NCI-H748 (cell line): ENCODE data around the gene TMEM30A.

Experiments
- DNase-seq: peaks from one replicate; lab custom pipeline; 2025; ENCODE audit not compliant: unreplicated experiment; lab: John Stamatoyannopoulos, UW

TMEM30A gene

GRCh38 chr6:75220357-75220756 lies 64.2 kb downstream of the TMEM30A start:
- no peak for DNase-seq

- DNase-seq = no peak
Observed at GRCh38 chr6:75219263-75219662, 65.3 kb downstream of the TMEM30A start.

DNA sequence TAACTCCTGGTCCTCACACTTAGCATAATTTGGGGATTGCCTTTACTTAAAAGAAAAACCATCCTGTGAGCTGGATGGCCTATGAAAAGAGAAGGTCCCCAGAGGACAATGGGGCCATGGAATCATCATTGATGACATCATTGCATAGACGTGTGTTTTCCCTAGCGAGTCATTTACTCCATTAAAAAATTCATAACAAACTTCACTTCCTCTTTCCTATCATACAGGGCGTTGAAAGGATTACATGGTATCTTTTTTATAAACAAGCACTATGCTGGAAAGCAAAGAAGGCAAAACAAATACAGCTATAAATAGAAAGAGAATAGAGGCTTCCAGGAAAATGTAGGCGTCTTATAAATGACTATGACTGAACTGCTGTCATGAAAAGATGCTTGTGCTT lies 67.4 kb downstream of the TMEM30A start:
- no peak for DNase-seq

DNA sequence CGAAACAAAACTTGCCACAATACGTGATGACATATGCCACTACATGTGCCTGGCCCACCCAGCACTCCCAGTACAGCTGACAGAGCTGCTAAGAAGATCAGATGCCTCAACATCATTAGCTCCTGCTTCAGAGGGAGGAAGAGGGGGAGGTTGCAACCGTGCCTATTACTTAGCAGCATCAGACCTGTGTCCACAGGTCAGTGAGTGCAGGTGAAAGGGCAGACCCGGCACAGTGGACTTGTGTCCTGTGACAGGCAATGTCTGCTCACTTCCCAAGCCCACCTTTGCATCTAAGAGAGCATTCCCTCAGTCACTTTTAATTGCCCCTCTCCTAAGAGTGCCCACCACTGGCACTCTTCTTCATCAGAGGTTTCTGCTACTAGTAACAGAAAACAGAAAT lies 69.3 kb downstream of the TMEM30A start:
- DNase-seq = no peak

GRCh38 chr6:75213732-75214131 lies 70.9 kb downstream of the TMEM30A start:
- DNase-seq = no peak

- DNase-seq = no peak
Observed at GRCh38 chr6:75213112-75213511, 71.5 kb downstream of the TMEM30A start.

GRCh38 chr6:75211920-75212590 lies 72.5 kb downstream of the TMEM30A start:
- no peak for DNase-seq

DNA sequence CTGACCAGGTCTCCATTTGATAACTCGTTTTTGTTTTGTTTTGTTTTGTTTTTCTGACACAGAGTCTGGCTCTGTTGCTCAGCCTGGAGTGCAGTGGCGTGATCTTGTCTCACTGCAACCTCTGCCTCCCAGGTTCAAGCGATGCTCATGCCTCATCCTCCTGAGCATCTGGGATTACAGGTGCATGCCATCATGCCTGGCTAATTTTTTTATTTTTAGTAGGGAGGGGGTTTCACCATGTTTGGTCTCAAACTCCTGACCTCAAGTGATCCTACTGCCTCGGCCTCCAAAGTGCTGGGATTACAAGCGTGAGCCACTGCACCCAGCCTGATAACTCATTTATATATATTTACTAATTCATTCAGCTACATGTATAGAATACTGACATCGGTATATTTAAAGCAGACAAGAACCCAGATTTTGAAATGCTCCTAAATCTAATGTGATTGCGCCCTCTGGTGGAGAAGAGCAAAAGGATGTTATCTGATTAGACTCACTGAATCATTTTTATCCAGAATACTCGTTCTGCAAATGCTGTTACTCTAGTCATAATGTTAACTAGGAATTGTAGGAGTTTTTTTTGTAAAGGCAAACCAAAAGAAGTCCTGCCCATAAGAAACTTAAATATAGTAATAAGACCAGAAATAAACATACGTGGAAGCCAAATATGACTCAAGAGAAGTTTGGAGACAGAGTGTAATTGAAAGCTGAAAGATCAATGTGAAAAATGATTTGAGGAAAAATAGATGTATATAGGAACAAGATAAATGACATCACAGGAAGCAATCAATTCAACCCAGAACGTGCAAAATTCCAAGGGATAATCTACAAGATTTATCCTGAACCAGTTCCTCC lies 73.5 kb downstream of the TMEM30A start:
- peak; percentile 68 for DNase-seq

- DNase-seq = no peak
Observed at GRCh38 chr6:75209184-75209723, 75.3 kb downstream of the TMEM30A start.

GRCh38 chr6:75208298-75209183 lies 76.1 kb downstream of the TMEM30A start:
- DNase-seq = peak; percentile 74

DNA sequence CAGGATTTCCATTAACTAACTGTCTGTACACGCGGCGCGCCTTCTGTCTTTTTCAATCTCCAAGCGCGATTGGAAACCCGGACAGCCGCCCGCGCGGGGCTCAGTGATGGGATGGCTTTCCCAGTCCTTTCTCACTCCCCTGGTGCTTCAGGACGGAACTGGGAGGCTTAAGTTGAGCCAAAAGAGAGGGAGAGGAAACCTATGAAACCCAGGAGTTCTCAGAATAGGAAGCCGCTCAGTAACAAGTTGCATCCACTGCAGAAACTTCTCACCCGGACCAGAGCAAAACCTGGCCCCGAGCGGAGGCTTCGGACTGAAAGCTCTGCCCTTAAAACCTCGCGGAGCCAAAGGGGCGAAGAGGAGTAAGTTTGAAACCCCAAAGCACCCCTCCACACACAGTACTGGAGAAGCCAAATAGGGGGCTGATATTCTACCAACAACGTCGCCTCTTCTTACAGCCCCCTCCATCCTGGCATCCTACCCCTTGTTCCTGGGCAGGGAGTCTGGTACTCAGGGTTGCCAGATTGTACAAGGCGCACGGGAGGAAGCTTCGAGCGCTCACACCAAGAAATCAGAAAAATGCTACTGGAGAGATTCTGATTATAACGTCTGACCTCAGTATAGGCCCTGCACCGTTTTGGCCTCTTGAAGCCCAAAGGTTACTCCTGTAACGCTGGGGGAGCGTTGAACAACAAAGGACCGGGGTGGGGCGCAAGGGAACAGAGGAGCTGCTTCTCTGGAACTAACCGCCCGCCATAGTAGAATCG lies 77.8 kb downstream of the TMEM30A start:
- no peak for DNase-seq

DNA sequence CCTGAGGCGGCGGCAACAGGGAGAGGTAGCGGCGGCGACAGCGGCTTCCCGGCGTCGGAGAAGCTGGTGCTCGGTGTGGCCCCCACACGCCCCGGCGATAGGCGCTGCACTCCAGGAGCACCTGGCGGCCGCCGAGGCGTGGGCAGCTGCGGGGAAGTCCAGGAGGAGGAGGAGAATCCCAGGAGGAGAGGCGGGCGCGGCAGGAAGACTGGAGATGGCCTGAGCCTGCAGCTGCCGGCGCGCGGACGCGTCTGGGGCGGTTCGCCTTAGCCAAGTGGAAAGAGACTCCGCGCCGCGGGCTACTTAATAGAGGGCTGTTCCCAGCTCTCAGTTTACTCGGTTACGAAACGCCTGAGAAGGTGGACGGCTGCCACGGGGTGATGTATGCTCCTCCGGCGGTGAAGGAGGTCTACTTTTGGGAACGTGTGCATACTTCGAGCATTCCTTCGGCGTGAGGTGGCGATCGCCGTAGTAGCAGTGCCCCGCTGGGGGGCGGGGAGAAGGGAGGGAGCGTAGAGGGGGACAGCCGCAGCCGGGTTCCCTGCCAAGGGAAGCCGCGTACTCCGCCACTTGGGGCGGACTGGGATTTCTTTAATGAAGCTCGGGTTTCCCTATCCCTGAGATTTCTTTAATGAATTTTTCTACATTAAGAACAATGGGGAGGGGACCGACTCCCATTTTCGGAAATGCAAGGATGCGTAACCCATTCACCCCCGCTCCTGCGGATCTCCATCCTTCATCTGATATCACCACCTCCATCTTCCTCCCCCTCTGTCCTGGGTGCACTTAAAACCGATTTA lies 78.6 kb downstream of the TMEM30A start, which contains the start of gene COL12A1:
Gene COL12A1, minus strand, starts transcription at position 278 of the 800 bp plus-strand sequence. CDS start 3,261 bp downstream, outside the sequence.
- peak; percentile 78 for DNase-seq

DNA sequence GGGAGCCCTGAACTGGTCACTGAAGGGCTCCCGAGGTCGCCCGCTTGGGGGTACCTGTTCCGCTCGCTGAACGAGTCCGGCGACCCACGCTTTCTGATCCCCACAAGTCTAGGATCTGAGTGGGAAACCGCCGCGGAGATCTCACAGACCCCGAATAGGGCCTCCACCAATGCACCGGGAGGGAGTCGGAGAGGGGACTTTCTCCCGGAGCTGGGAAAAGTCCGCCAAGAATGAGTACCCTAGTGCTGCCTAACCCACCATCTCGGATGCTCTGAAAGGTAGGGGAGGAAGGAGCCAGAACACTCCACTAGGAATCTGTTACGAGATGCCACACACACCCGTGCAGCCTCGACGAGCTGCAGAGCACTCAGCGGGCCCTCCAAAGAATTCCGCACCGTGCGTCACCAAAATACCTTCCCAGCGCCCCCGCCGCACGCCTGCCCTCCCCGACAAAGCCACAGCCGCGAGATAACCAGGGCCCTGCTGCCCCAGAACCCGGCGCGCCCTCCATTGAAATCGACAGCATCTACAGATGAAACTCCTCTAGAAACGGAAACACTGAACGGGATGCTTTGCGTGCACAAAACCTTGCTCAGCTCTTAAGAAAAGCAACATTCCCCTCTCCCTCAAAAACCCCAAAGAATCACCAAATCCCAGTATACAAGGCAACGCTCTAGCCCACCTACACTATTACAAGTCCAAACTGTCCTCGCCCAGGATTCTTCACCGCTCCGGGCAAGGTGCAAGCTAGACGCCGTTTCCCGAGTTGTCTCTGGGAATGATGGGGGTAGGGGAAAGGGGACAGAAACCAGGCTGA lies 79.4 kb downstream of the TMEM30A start:
- peak; percentile 43 for DNase-seq

DNA sequence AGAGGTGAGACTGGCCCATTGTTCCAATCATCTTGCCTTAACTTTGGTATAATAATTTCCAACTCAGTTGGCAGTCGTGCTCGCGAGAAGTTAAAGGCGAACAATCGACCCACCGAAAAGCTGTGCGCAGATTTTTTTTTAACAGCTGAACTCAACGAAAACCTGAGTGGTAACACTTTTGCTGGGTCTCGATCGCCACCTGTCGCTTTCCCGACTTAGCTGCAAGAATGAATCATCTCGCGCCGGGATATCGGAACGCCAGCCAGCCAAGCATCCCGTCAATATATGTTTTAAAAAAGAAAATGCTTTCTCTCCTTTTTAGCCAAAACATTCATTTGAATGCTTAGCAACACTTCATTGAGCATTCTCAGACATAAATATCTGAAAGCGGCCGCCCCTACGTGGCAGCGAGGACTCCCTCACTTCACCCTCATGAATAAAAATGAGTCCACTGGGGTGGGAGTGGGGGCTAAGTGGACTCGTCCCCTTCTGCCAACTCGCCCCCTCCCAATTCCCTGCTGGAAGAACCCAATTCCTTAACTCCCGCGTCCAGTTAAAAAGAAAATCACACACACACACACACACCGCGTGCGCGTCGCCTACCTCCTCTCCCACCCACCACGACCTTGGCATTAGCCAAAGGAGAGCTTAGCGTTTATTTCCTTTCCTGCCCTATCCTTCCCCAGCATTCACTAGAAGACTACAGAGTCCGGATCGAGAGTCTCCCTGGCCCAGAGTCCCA lies 80.2 kb downstream of the TMEM30A start:
- DNase-seq = peak; percentile 69

DNA sequence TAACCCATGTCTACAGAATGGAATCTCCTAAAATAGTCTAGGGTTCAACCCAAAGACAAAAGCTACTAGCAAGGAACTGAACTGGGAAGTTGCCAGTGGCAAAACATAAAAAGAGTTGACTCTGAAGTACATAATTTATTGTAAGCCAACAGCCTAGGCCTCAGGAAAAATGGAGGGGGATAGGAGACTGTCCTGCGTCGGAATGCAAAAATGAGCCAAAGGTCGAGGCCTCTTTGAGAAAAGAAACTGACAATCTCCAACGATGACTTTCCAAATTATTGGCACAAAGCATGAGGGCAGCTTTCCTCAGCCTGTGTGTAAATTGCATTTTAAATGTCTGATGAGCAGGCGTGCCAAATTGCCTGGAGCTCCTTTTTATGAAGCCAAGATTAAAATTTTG lies 80.9 kb downstream of the TMEM30A start:
- DNase-seq = no peak
